SK-N-SH treated with all-trans-retinoic acid at 6 μM for 48 hours (cell line): ENCODE results near the gene PXMP2.

ENCODE experiments used
- ARNTL ChIP-seq: fragments of 450-650 bp; formaldehyde crosslinking; IDR thresholded peaks from 2 replicates; pipeline ENCODE4 v1.5.0; 2020; ENCODE audit warnings: low read depth, mild to moderate bottlenecking, moderate library complexity, borderline replicate concordance
- CREB5 ChIP-seq: fragments of 250-450 bp; sonication (Bioruptor Pico); IDR thresholded peaks from 2 replicates; pipeline ENCODE4 v1.5.1; 2020; ENCODE audit warnings: low read depth, mild to moderate bottlenecking, moderate library complexity
- ESRRG ChIP-seq: fragments of 250-450 bp; sonication (Bioruptor Pico); IDR thresholded peaks from 2 replicates; pipeline ENCODE4 v1.6.1; 2021; ENCODE audit warnings: mild to moderate bottlenecking
- GLIS3 ChIP-seq: fragments of 250-450 bp; sonication (Bioruptor Pico); IDR thresholded peaks from 2 replicates; pipeline ENCODE4 v1.5.0; 2020; ENCODE audit warnings: mild to moderate bottlenecking, moderate library complexity
- RARB ChIP-seq: fragments of 250-450 bp; sonication (Bioruptor Pico); IDR thresholded peaks from 2 replicates; pipeline ENCODE4 v1.8.0; 2021; ENCODE audit warnings: mild to moderate bottlenecking, moderate library complexity
- ZFP30 ChIP-seq: fragments of 450-650 bp; formaldehyde crosslinking; IDR thresholded peaks from 2 replicates; pipeline ENCODE4 v1.5.0; 2022; ENCODE audit warnings: mild to moderate bottlenecking, moderate library complexity
- ZNF565 ChIP-seq: fragments of 450-650 bp; formaldehyde crosslinking; conservative IDR thresholded peaks from 2 replicates; pipeline ENCODE4 v1.5.0; 2020; ENCODE audit warnings: low read depth, mild to moderate bottlenecking, moderate library complexity
- ZNF70 ChIP-seq: fragments of 450-650 bp; formaldehyde crosslinking; IDR thresholded peaks from 2 replicates; pipeline ENCODE4 v1.5.0; 2020; ENCODE audit warnings: mild to moderate bottlenecking, moderate library complexity
- TF ChIP-seq, protein P1 (sequence below): fragments of 250-450 bp; sonication (Bioruptor Pico); IDR thresholded peaks from 2 replicates; pipeline ENCODE4 v1.8.0; 2020; ENCODE audit warnings: mild to moderate bottlenecking, moderate library complexity, borderline replicate concordance

GRCh38 chr12:132723764-132724140 lies 36.4 kb downstream of the PXMP2 start:
- TF ChIP-seq, protein P1, sequence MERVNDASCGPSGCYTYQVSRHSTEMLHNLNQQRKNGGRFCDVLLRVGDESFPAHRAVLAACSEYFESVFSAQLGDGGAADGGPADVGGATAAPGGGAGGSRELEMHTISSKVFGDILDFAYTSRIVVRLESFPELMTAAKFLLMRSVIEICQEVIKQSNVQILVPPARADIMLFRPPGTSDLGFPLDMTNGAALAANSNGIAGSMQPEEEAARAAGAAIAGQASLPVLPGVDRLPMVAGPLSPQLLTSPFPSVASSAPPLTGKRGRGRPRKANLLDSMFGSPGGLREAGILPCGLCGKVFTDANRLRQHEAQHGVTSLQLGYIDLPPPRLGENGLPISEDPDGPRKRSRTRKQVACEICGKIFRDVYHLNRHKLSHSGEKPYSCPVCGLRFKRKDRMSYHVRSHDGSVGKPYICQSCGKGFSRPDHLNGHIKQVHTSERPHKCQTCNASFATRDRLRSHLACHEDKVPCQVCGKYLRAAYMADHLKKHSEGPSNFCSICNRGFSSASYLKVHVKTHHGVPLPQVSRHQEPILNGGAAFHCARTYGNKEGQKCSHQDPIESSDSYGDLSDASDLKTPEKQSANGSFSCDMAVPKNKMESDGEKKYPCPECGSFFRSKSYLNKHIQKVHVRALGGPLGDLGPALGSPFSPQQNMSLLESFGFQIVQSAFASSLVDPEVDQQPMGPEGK = no peak
- no peak for TF ChIP-seq ARNTL (CRISPR knock-in tag)
- no peak for TF ChIP-seq ZFP30 (CRISPR knock-in tag)
- no peak for TF ChIP-seq RARB
- TF ChIP-seq CREB5 (CRISPR knock-in tag) = no peak
- TF ChIP-seq GLIS3 = no peak
- TF ChIP-seq ZNF70 (CRISPR knock-in tag) = no peak
- TF ChIP-seq ESRRG (CRISPR knock-in tag) = no peak
- TF ChIP-seq ZNF565 (CRISPR knock-in tag) = no peak
